HepG2 (cell line): ENCODE measurements around the gene FBXW8. TPM values are rescaled to one million over a fixed set of nuclear protein-coding genes. Genes with fewer than 3 reads are reported as not detected.

Experiments used
- DMAP1 ChIP-seq: IDR thresholded peaks from 2 replicates; pipeline ENCODE4 v1.6.1; 2016
- ETV6 ChIP-seq: sonication (generic); formaldehyde crosslinking; conservative IDR thresholded peaks from 2 replicates; pipeline ENCODE4 v1.4.0; 2020; ENCODE audit warnings: missing genetic modification reagents
- FOXM1 ChIP-seq: sonication (generic); formaldehyde crosslinking; IDR thresholded peaks from 2 replicates; pipeline ENCODE4 v1.5.0; 2020; ENCODE audit warnings: missing genetic modification reagents
- HNRNPH1 ChIP-seq: fragments of 200-400 bp; formaldehyde crosslinking; optimal IDR thresholded peaks from 2 replicates; pipeline ENCODE3; 2017; ENCODE audit warnings: mild to moderate bottlenecking, low read depth, low read length
- KLF6 ChIP-seq: IDR thresholded peaks from 2 replicates; pipeline ENCODE4 v1.8.0; 2016; ENCODE audit warnings: missing biosample characterization, missing genetic modification reagents
- SPEN ChIP-seq: sonication (generic); formaldehyde crosslinking; IDR thresholded peaks from 2 replicates; pipeline ENCODE4 v1.5.1; 2020; ENCODE audit warnings: low read depth, mild to moderate bottlenecking, missing genetic modification reagents
- TBP ChIP-seq: sonication (generic); formaldehyde crosslinking; IDR thresholded peaks from 2 replicates; pipeline ENCODE4 v1.5.0; 2020; ENCODE audit warnings: missing genetic modification reagents
- THAP9 ChIP-seq: sonication (generic); formaldehyde crosslinking; IDR thresholded peaks from 2 replicates; pipeline ENCODE4; 2020; ENCODE audit warnings: missing genetic modification reagents, mild to moderate bottlenecking, borderline replicate concordance
- ZBTB39 ChIP-seq: sonication (generic); formaldehyde crosslinking; IDR thresholded peaks from 2 replicates; pipeline ENCODE4 v1.5.0; 2020; ENCODE audit warnings: missing genetic modification reagents
- polyA plus RNA-seq, 8 experiments: library from polyadenylated mRNA; depleted of rRNA in 3 of 8; stranded (reverse) in 7 of 8; unstranded in 1 of 8; fragments of >200 nt; fragmentation: Illumina TruSeq in 4 of 8; extraction: Trizol in 4 of 8; gene quantifications; 2 replicates each; pipeline versions ENCODE4 v1.2.1 to v1.2.3, GENCODE V29; 2011 to 2016; ENCODE audit warnings: low read depth in 4 of 8, missing spikeins in 1 of 8, mixed read lengths in 1 of 8; ENCODE audit not compliant: insufficient read depth in 1 of 8
- total RNA-seq, 5 experiments: library from RNA; depleted of rRNA; stranded (reverse); fragments of >200 nt; fragmentation: Illumina TruSeq; extraction: Trizol; gene quantifications; 2 replicates each; pipeline ENCODE4 v1.2.3, GENCODE V29; 2016; ENCODE audit warnings: low read depth in 1 of 5
- TF ChIP-seq, protein P1 (sequence below): sonication (generic); formaldehyde crosslinking; IDR thresholded peaks from 2 replicates; pipeline ENCODE4 v1.4.0; 2020; ENCODE audit warnings: mild to moderate bottlenecking, missing genetic modification reagents, borderline replicate concordance
- TF ChIP-seq, protein P2 (sequence below): sonication (generic); formaldehyde crosslinking; IDR thresholded peaks from 2 replicates; pipeline ENCODE4 v1.4.0; 2020; ENCODE audit warnings: missing genetic modification reagents, borderline replicate concordance
- TF ChIP-seq, protein P3 (sequence below): sonication (generic); formaldehyde crosslinking; IDR thresholded peaks from 2 replicates; pipeline ENCODE4 v1.8.1; 2023; ENCODE audit warnings: mild to moderate bottlenecking, missing genetic modification reagents

The FBXW8 gene
- total and polyA plus RNA-seq, 2 of the 13 experiments (the other 11 are each of a cell fraction or from before 2014, with no cell fraction given), result 5.1 to 5.9 TPM

GRCh38 chr12:116910645-116911451, at the start of gene FBXW8 (continued):
- TF ChIP-seq, protein P1, sequence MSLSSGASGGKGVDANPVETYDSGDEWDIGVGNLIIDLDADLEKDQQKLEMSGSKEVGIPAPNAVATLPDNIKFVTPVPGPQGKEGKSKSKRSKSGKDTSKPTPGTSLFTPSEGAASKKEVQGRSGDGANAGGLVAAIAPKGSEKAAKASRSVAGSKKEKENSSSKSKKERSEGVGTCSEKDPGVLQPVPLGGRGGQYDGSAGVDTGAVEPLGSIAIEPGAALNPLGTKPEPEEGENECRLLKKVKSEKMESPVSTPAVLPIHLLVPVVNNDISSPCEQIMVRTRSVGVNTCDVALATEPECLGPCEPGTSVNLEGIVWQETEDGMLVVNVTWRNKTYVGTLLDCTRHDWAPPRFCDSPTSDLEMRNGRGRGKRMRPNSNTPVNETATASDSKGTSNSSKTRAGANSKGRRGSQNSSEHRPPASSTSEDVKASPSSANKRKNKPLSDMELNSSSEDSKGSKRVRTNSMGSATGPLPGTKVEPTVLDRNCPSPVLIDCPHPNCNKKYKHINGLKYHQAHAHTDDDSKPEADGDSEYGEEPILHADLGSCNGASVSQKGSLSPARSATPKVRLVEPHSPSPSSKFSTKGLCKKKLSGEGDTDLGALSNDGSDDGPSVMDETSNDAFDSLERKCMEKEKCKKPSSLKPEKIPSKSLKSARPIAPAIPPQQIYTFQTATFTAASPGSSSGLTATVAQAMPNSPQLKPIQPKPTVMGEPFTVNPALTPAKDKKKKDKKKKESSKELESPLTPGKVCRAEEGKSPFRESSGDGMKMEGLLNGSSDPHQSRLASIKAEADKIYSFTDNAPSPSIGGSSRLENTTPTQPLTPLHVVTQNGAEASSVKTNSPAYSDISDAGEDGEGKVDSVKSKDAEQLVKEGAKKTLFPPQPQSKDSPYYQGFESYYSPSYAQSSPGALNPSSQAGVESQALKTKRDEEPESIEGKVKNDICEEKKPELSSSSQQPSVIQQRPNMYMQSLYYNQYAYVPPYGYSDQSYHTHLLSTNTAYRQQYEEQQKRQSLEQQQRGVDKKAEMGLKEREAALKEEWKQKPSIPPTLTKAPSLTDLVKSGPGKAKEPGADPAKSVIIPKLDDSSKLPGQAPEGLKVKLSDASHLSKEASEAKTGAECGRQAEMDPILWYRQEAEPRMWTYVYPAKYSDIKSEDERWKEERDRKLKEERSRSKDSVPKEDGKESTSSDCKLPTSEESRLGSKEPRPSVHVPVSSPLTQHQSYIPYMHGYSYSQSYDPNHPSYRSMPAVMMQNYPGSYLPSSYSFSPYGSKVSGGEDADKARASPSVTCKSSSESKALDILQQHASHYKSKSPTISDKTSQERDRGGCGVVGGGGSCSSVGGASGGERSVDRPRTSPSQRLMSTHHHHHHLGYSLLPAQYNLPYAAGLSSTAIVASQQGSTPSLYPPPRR (CRISPR knock-in tag), result peak; percentile 63; the same call in 1 of the 2 replicates
- TF ChIP-seq KLF6 (CRISPR knock-in tag), result no peak
- TF ChIP-seq, protein P2, sequence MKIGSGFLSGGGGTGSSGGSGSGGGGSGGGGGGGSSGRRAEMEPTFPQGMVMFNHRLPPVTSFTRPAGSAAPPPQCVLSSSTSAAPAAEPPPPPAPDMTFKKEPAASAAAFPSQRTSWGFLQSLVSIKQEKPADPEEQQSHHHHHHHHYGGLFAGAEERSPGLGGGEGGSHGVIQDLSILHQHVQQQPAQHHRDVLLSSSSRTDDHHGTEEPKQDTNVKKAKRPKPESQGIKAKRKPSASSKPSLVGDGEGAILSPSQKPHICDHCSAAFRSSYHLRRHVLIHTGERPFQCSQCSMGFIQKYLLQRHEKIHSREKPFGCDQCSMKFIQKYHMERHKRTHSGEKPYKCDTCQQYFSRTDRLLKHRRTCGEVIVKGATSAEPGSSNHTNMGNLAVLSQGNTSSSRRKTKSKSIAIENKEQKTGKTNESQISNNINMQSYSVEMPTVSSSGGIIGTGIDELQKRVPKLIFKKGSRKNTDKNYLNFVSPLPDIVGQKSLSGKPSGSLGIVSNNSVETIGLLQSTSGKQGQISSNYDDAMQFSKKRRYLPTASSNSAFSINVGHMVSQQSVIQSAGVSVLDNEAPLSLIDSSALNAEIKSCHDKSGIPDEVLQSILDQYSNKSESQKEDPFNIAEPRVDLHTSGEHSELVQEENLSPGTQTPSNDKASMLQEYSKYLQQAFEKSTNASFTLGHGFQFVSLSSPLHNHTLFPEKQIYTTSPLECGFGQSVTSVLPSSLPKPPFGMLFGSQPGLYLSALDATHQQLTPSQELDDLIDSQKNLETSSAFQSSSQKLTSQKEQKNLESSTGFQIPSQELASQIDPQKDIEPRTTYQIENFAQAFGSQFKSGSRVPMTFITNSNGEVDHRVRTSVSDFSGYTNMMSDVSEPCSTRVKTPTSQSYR (CRISPR knock-in tag), result peak; percentile 22; the same call in 1 of the 2 replicates
- TF ChIP-seq THAP9, result peak; percentile 90; the same call in 1 of the 2 replicates
- no peak for TF ChIP-seq TBP (CRISPR knock-in tag)
- TF ChIP-seq, protein P3, sequence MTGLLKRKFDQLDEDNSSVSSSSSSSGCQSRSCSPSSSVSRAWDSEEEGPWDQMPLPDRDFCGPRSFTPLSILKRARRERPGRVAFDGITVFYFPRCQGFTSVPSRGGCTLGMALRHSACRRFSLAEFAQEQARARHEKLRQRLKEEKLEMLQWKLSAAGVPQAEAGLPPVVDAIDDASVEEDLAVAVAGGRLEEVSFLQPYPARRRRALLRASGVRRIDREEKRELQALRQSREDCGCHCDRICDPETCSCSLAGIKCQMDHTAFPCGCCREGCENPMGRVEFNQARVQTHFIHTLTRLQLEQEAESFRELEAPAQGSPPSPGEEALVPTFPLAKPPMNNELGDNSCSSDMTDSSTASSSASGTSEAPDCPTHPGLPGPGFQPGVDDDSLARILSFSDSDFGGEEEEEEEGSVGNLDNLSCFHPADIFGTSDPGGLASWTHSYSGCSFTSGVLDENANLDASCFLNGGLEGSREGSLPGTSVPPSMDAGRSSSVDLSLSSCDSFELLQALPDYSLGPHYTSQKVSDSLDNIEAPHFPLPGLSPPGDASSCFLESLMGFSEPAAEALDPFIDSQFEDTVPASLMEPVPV (CRISPR knock-in tag), result peak; percentile 71; the same call in 1 of the 2 replicates
- TF ChIP-seq SPEN (CRISPR knock-in tag), result peak; percentile 84
- peak; percentile 82 for TF ChIP-seq ETV6 (CRISPR knock-in tag)
- TF ChIP-seq HNRNPH1, result no peak
- no peak for TF ChIP-seq ZBTB39 (CRISPR knock-in tag)
- no peak for TF ChIP-seq FOXM1
- TF ChIP-seq DMAP1 (CRISPR knock-in tag), result peak; percentile 97
